Stimulated activated CD8-positive, alpha-beta memory T cell treated with anti-CD3 and anti-CD28 coated beads, Interleukin-12 subunit alpha, Interleukin-12 subunit beta, amount 100 ng/mL, for 24 hours (primary cell): Measurements from ENCODE around the gene UQCRFS1.
"Not testable (repeated sequence)": the region's sequence is repeated elsewhere in the genome, so short reads cannot be mapped to it uniquely, and the experiment has no call there.

Experiments
- DNase-seq: peaks from one replicate; pipeline ENCODE4 v3.0.0-alpha.2; 2020; ENCODE audit errors: extremely low read depth

UQCRFS1 gene

GRCh38 chr19:29212648-29213573 lies at the start of gene UQCRFS1:
Gene UQCRFS1 (minus strand): TSS chr19:29213151. CDS start chr19:29213118, 33 bp downstream.
- DNase-seq, result peak; percentile 93

- DNase-seq, result no peak
These were observed 49.1 kb upstream of the UQCRFS1 start for GRCh38 chr19:29262085-29262484.

- DNase-seq, result no peak
These were observed 47.7 kb upstream of the UQCRFS1 start for GRCh38 chr19:29260477-29261317.

GRCh38 chr19:29259867-29260281 lies 46.9 kb upstream of the UQCRFS1 start:
- DNase-seq, result no peak

GRCh38 chr19:29259153-29259552 lies 46.2 kb upstream of the UQCRFS1 start:
- no peak for DNase-seq

GRCh38 chr19:29256516-29256915 lies 43.6 kb upstream of the UQCRFS1 start:
- DNase-seq, result no peak

- DNase-seq, result no peak
These were observed 43.0 kb upstream of the UQCRFS1 start for GRCh38 chr19:29255912-29256311.

- no peak for DNase-seq
These were observed 42.1 kb upstream of the UQCRFS1 start for GRCh38 chr19:29255006-29255405.

GRCh38 chr19:29249798-29250197 lies 36.8 kb upstream of the UQCRFS1 start:
- not testable (repeated sequence) for DNase-seq

- no peak for DNase-seq
These were observed 35.4 kb upstream of the UQCRFS1 start for GRCh38 chr19:29248332-29248844.

- DNase-seq, result no peak
These were observed 34.9 kb upstream of the UQCRFS1 start for GRCh38 chr19:29247872-29248271.

- DNase-seq, result no peak
These were observed 34.5 kb upstream of the UQCRFS1 start for GRCh38 chr19:29247471-29247870.

- DNase-seq, result no peak
These were observed 34.1 kb upstream of the UQCRFS1 start for GRCh38 chr19:29247051-29247450.

- DNase-seq, result no peak
These were observed 32.3 kb upstream of the UQCRFS1 start for GRCh38 chr19:29245215-29245614.

- DNase-seq, result no peak
These were observed 28.4 kb upstream of the UQCRFS1 start for GRCh38 chr19:29241324-29241723.

- no peak for DNase-seq
These were observed 26.3 kb upstream of the UQCRFS1 start for GRCh38 chr19:29239213-29239776.

GRCh38 chr19:29233591-29233990 lies 20.6 kb upstream of the UQCRFS1 start:
- no peak for DNase-seq

- no peak for DNase-seq
These were observed 19.4 kb upstream of the UQCRFS1 start for GRCh38 chr19:29232315-29232852.

GRCh38 chr19:29231306-29231705 lies 18.4 kb upstream of the UQCRFS1 start:
- not testable (repeated sequence) for DNase-seq

- DNase-seq, result no peak
These were observed 4.7 kb upstream of the UQCRFS1 start for GRCh38 chr19:29217616-29218015.

GRCh38 chr19:29216021-29216420 lies 3.1 kb upstream of the UQCRFS1 start:
- DNase-seq, result no peak
